Effector memory CD4-positive, alpha-beta T cell (primary cell): Measurements from ENCODE around the gene EXOC4.
"Not testable (repeated sequence)": the region's sequence is repeated elsewhere in the genome, so short reads cannot be mapped to it uniquely, and the experiment has no call there.

ENCODE experiments used
- DNase-seq, 3 donors: peaks; one replicate each; pipeline ENCODE4 v3.0.0-alpha.2; 2020
- H3K27ac ChIP-seq: 2 replicates; pipeline ENCODE4 v1.7.0; 2013; ENCODE audit warnings: mild to moderate bottlenecking, low read length, moderate library complexity; ENCODE audit not compliant: insufficient read depth, poor library complexity, severe bottlenecking
- H3K27me3 ChIP-seq: replicated peaks from 2 replicates; pipeline ENCODE4 v1.7.0; 2013; ENCODE audit warnings: mild to moderate bottlenecking, low read length; ENCODE audit not compliant: insufficient read depth, control insufficient read depth, poor library complexity, severe bottlenecking
- H3K36me3 ChIP-seq: 2 replicates; pipeline ENCODE4 v1.7.0; 2013; ENCODE audit warnings: mild to moderate bottlenecking, low read length, moderate library complexity; ENCODE audit not compliant: control insufficient read depth, insufficient read depth
- H3K4me1 ChIP-seq: 2 replicates; pipeline ENCODE4 v1.7.0; 2013; ENCODE audit warnings: low read length, mild to moderate bottlenecking; ENCODE audit not compliant: control insufficient read depth, insufficient read depth, poor library complexity, severe bottlenecking
- H3K4me3 ChIP-seq: 2 replicates; pipeline ENCODE4 v1.7.0; 2013; ENCODE audit warnings: low read length, low read depth, mild to moderate bottlenecking; ENCODE audit not compliant: insufficient read depth, poor library complexity, severe bottlenecking
- H3K9me3 ChIP-seq: 2 replicates; pipeline ENCODE4 v1.7.0; 2013; ENCODE audit warnings: mild to moderate bottlenecking, low read length, moderate library complexity; ENCODE audit not compliant: control insufficient read depth

The EXOC4 gene

GRCh38 chr7:133763076-133763640 lies 510.3 kb downstream of the EXOC4 start:
- DNase-seq = no peak

GRCh38 chr7:133769668-133770067 lies 516.8 kb downstream of the EXOC4 start:
- no peaks in the 10 kb centered on the region for H3K4me1 ChIP-seq
- no peaks in the 10 kb centered on the region for H3K27me3 ChIP-seq
- H3K9me3 ChIP-seq = no peaks in the 10 kb centered on the region
- DNase-seq = no peak
- no peaks in the 10 kb centered on the region for H3K36me3 ChIP-seq
- H3K27ac ChIP-seq = no peak overlapping the region
- no peak overlapping the region for H3K4me3 ChIP-seq

More at GRCh38 chr7:133763076-133763640, 510.3 kb downstream of the EXOC4 start:
- Histone ChIP-seq H3K4me1 (no peaks in the 10 kb centered on the region), H3K27ac (no peak overlapping the region), H3K4me3 (no peak overlapping the region), H3K27me3 (no peaks in the 10 kb centered on the region), H3K9me3 (no peaks in the 10 kb centered on the region), H3K36me3 (no peaks in the 10 kb centered on the region)

DNA sequence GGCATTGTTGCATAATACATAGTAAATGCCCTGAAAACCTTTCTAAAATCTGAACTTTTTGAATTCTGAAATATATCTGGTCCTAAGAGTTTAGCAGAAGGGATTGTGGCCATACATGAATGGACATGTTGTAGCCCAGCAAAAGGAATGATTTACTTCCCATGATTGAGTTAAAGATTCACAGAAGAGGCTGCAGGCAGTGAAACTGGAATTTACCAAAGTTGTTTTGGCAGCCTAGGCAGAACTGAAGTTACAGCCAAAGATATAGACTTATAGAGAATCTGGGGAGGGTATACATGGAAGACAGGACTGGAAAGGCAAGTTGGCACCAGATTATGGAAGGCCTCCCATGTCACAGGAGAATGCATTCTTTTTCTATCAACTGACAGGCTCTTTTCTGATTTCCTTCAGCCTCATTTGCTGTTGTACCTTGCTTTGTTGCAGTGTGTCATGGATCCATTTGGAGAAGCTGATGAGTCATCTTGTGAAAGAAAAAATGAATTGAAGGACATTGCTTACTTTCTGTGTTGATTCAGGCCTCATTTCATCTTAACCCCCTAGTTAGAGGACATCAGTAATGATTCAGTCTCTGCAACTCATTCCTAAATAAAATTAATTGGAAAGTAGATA lies 518.1 kb downstream of the EXOC4 start:
- no peak for DNase-seq
- Histone ChIP-seq H3K36me3 (no peaks in the 10 kb centered on the region), H3K27ac (no peak overlapping the region), H3K9me3 (no peaks in the 10 kb centered on the region), H3K27me3 (no peaks in the 10 kb centered on the region), H3K4me3 (no peak overlapping the region), H3K4me1 (no peaks in the 10 kb centered on the region)

- no peaks in the 10 kb centered on the region for H3K27me3 ChIP-seq
- no peak overlapping the region for H3K27ac ChIP-seq
- no peak overlapping the region for H3K4me3 ChIP-seq
- H3K9me3 ChIP-seq = no peaks in the 10 kb centered on the region
- no peaks in the 10 kb centered on the region for H3K36me3 ChIP-seq
- H3K4me1 ChIP-seq = no peaks in the 10 kb centered on the region
- DNase-seq = no peak
These were observed 519.0 kb downstream of the EXOC4 start for GRCh38 chr7:133771788-133772419.

DNA sequence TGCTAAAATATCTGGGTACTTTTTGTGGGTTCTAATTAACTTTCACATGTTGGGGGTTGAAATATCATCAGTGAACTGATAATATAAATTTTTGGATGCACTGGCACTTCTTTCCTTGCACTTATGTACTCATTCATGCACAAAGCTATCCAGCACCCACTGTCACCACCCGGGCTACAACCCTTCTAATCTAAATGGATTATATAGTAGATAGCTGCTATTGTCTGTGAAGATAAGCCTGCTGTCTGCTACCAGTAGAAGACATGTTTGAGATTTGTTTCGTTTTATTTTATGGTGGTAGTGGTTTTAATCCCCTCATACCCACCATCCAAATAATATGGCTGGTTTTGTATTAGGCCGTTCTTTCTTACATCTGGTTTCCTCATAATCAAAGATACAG lies 520.7 kb downstream of the EXOC4 start:
- Histone ChIP-seq H3K4me1 (no peaks in the 10 kb centered on the region), H3K27ac (no peak overlapping the region), H3K36me3 (no peaks in the 10 kb centered on the region), H3K4me3 (no peak overlapping the region), H3K9me3 (no peaks in the 10 kb centered on the region), H3K27me3 (no peaks in the 10 kb centered on the region)
- DNase-seq = no peak

GRCh38 chr7:133775201-133775600 lies 522.3 kb downstream of the EXOC4 start:
- no peak for DNase-seq
- H3K4me3 ChIP-seq = no peak overlapping the region
- no peaks in the 10 kb centered on the region for H3K9me3 ChIP-seq
- H3K36me3 ChIP-seq = no peaks in the 10 kb centered on the region
- no peaks in the 10 kb centered on the region for H3K4me1 ChIP-seq
- no peaks in the 10 kb centered on the region for H3K27me3 ChIP-seq
- H3K27ac ChIP-seq = no peak overlapping the region

DNA sequence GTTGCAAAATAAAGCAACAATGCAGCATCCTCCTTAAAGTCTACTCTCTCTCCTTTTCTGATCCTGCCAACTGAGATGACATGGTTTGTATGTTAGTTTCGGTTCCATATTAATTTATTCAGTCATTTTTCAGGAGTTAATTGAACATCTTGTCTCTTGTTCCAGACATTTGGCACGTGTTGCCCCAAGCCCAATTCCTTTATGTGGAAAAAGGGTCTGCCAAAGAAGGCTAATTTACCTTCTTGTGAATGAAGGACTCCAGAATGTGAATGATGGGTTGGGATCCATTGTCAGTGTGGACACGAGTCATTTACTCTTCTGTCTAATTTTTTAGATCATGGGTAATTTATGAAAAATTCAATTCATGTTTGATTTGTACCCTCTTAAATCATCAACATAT lies 523.4 kb downstream of the EXOC4 start:
- H3K27me3 ChIP-seq = no peaks in the 10 kb centered on the region
- DNase-seq = no peak
- H3K4me1 ChIP-seq = no peaks in the 10 kb centered on the region
- H3K4me3 ChIP-seq = no peak overlapping the region
- H3K27ac ChIP-seq = no peak overlapping the region
- no peaks in the 10 kb centered on the region for H3K9me3 ChIP-seq
- no peaks in the 10 kb centered on the region for H3K36me3 ChIP-seq

- no peaks in the 10 kb centered on the region for H3K9me3 ChIP-seq
- DNase-seq = no peak
- H3K4me1 ChIP-seq = no peaks in the 10 kb centered on the region
- H3K4me3 ChIP-seq = no peak overlapping the region
- H3K27me3 ChIP-seq = no peaks in the 10 kb centered on the region
- H3K27ac ChIP-seq = no peak overlapping the region
- no peaks in the 10 kb centered on the region for H3K36me3 ChIP-seq
These were observed 524.8 kb downstream of the EXOC4 start for GRCh38 chr7:133777701-133778100.

GRCh38 chr7:133778472-133778871 lies 525.6 kb downstream of the EXOC4 start:
- Histone ChIP-seq H3K36me3 (no peaks in the 10 kb centered on the region), H3K4me3 (no peak overlapping the region), H3K27ac (no peak overlapping the region), H3K9me3 (no peaks in the 10 kb centered on the region), H3K27me3 (no peaks in the 10 kb centered on the region), H3K4me1 (no peaks in the 10 kb centered on the region)
- no peak for DNase-seq

DNA sequence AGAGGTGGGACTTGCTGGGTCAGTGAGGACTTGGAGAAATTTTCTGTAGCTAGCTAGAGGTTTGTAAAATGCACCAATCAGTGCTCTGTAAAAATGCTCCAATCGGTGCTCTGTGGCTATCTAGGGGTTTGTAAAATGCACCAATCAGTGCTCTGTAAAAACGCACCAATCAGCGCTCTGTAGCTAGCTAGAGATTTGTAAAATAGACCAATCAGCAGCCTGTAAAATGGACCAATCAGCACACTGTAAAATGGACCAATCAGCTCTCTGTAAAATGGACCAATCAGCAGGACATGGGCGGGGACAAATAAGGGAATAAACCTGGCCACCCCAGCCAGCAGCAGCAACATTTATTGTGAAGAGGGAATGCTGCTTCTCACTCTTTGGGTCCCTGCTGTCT lies 526.7 kb downstream of the EXOC4 start:
- H3K27ac ChIP-seq, H3K36me3 ChIP-seq, DNase-seq, H3K27me3 ChIP-seq, H3K9me3 ChIP-seq, H3K4me3 ChIP-seq, H3K4me1 ChIP-seq: not testable (repeated sequence)
